ENCODE results near the gene SENP3.
A peak's percentile ranks its signal among the peaks of the same experiment; 100 is the strongest.

Gene SENP3

GRCh38 chr17:7560172-7561027, 1.3 kb upstream of the SENP3 start:
- peak; percentile 81 for DNase-seq (ENCODE audit: low read depth)
- H3K4me3 ChIP-seq (ENCODE audit: low read depth, low read length): peak overlapping the region; percentile 84
- peak; percentile 84 for TF ChIP-seq CTCF (conservative IDR thresholded peaks at IDR 0.05; ENCODE audit: low read depth, low read length)

- H3K4me3 ChIP-seq (ENCODE audit: low read depth, low read length): peak overlapping the region; percentile 84
- TF ChIP-seq CTCF (conservative IDR thresholded peaks at IDR 0.05; ENCODE audit: low read depth, low read length): peak; percentile 89
- DNase-seq (ENCODE audit: low read depth): peak; percentile 89
These were observed 617 bp upstream of the SENP3 start for GRCh38 chr17:7561028-7561575.

GRCh38 chr17:7562208-7562605, 488 bp downstream of the SENP3 start:
- no peak for TF ChIP-seq CTCF (conservative IDR thresholded peaks at IDR 0.05; ENCODE audit: low read depth, low read length)
- peak overlapping the region; percentile 84 for H3K4me3 ChIP-seq (ENCODE audit: low read depth, low read length)
- peak; percentile 14 for DNase-seq (ENCODE audit: low read depth)

GRCh38 chr17:7563115-7563869, 1.6 kb downstream of the SENP3 start:
- no peak for TF ChIP-seq CTCF (conservative IDR thresholded peaks at IDR 0.05; ENCODE audit: low read depth, low read length)
- H3K4me3 ChIP-seq (ENCODE audit: low read depth, low read length): peak overlapping the region; percentile 8
- no peak for DNase-seq (ENCODE audit: low read depth)

GRCh38 chr17:7569571-7569970, 7.9 kb downstream of the SENP3 start:
- H3K4me3 ChIP-seq (ENCODE audit: low read depth, low read length): no peak overlapping the region
- no peak for TF ChIP-seq CTCF (conservative IDR thresholded peaks at IDR 0.05; ENCODE audit: low read depth, low read length)
- no peak for DNase-seq (ENCODE audit: low read depth)

- DNase-seq (ENCODE audit: low read depth): no peak
- no peak overlapping the region for H3K4me3 ChIP-seq (ENCODE audit: low read depth, low read length)
- TF ChIP-seq CTCF (conservative IDR thresholded peaks at IDR 0.05; ENCODE audit: low read depth, low read length): no peak
These were observed 8.6 kb downstream of the SENP3 start for GRCh38 chr17:7570351-7570750.
